Thoracic aorta (tissue), 2 donors: ENCODE results near the gene CDH23. TPM values are rescaled to one million over a fixed set of nuclear protein-coding genes. Genes with fewer than 3 reads are reported as not detected.

Experiments used
- ATAC-seq: fragments of 150-250 bp; one replicate; pipeline ENCODE4 v1.8.0; 2017; ENCODE audit warnings: low read depth; ENCODE audit not compliant: insufficient number of reproducible peaks, low FRiP score
- DNase-seq: peaks from one replicate; pipeline ENCODE4 v3.0.0-alpha.2; 2020; ENCODE audit warnings: low spot score
- H3K27ac ChIP-seq, 2 donors: fragments of 200-600 bp; sonication (generic); 1 replicate in 1 of 2; 2 replicates in 1 of 2; pipeline ENCODE4 v1.5.1; 2016; ENCODE audit warnings: mild to moderate bottlenecking in 2 of 2, moderate library complexity in 2 of 2
- H3K27me3 ChIP-seq: fragments of 200-600 bp; sonication (generic); replicated peaks from 2 replicates; pipeline ENCODE4 v1.6.0; 2016; ENCODE audit warnings: mild to moderate bottlenecking; ENCODE audit not compliant: insufficient read depth
- H3K36me3 ChIP-seq: fragments of 200-600 bp; sonication (generic); one replicate; pipeline ENCODE4 v1.5.1; 2016
- H3K4me1 ChIP-seq, 2 donors: fragments of 200-600 bp; sonication (generic); 1 replicate in 1 of 2; 2 replicates in 1 of 2; pipeline versions ENCODE4 v1.5.1 to v1.6.0; 2016; ENCODE audit warnings: low read depth in 2 of 2, mild to moderate bottlenecking in 1 of 2; ENCODE audit not compliant: control insufficient read depth in 1 of 2
- H3K4me3 ChIP-seq: fragments of 200-600 bp; sonication (generic); 2 replicates; pipeline ENCODE4 v1.5.1; 2016; ENCODE audit warnings: mild to moderate bottlenecking
- H3K9me3 ChIP-seq: fragments of 200-600 bp; sonication (generic); 2 replicates; pipeline ENCODE4 v1.5.1; 2016
- CTCF ChIP-seq: fragments of 200-600 bp; sonication (generic); IDR thresholded peaks from one replicate; pipeline ENCODE4 v1.5.1; 2019; ENCODE audit warnings: antibody characterized with exemption
- total RNA-seq, 2 donors: library from RNA; depleted of rRNA; stranded (reverse); fragments of >200 nt; gene quantifications; one replicate each; pipeline versions ENCODE4 v1.1.0 to v1.2.3, GENCODE V29; 2016

CDH23 gene
- total RNA-seq, 2 donors from 2014 or later = 10.6 to 10.8 TPM

GRCh38 chr10:71743089-71743838, 346.5 kb downstream of the CDH23 start:
- H3K9me3 ChIP-seq = no peaks in the 10 kb centered on the region
- peaks cover 10 to 17% of the 10 kb centered on the region in 2 donors for H3K4me1 ChIP-seq
- TF ChIP-seq CTCF = no peak
- ATAC-seq (no peak), DNase-seq (no peak)
- H3K4me3 ChIP-seq = no peak overlapping the region
- no peaks in the 10 kb centered on the region for H3K27me3 ChIP-seq
- no peak overlapping the region for H3K27ac ChIP-seq
- H3K36me3 ChIP-seq = no peaks in the 10 kb centered on the region

GRCh38 chr10:71743866-71744265, 347.1 kb downstream of the CDH23 start:
- Histone ChIP-seq H3K9me3 (no peaks in the 10 kb centered on the region), H3K36me3 (no peaks in the 10 kb centered on the region), H3K4me3 (no peak overlapping the region), H3K27me3 (no peaks in the 10 kb centered on the region), H3K27ac (no peak overlapping the region), H3K4me1 (peaks cover 16 to 21% of the 10 kb centered on the region in 2 donors)
- ATAC-seq (no peak), DNase-seq (no peak)
- TF ChIP-seq CTCF = no peak

GRCh38 chr10:71744897-71745663, 348.4 kb downstream of the CDH23 start:
- no peak for ATAC-seq
- Histone ChIP-seq H3K27ac (no peak overlapping the region), H3K27me3 (no peaks in the 10 kb centered on the region), H3K4me1 (peaks cover 21 to 25% of the 10 kb centered on the region in 2 donors), H3K9me3 (no peaks in the 10 kb centered on the region), H3K4me3 (no peak overlapping the region), H3K36me3 (no peaks in the 10 kb centered on the region)
- no peak for DNase-seq
- no peak for TF ChIP-seq CTCF

- no peak for DNase-seq
- H3K27me3 ChIP-seq = no peaks in the 10 kb centered on the region
- TF ChIP-seq CTCF = no peak
- H3K4me3 ChIP-seq = no peak overlapping the region
- H3K36me3 ChIP-seq = peaks cover 4% of the 10 kb centered on the region
- H3K4me1 ChIP-seq = peaks cover 21 to 25% of the 10 kb centered on the region in 2 donors
- no peaks in the 10 kb centered on the region for H3K9me3 ChIP-seq
- ATAC-seq = no peak
- H3K27ac ChIP-seq = no peak overlapping the region
Observed at GRCh38 chr10:71745664-71746250, 349.0 kb downstream of the CDH23 start.
